ENCODE data around the gene PPP2R5C. TPM values are rescaled to one million over a fixed set of nuclear protein-coding genes. Genes with fewer than 3 reads are reported as not detected.
A peak's percentile ranks its signal among the peaks of the same experiment; 100 is the strongest.
"Not testable (repeated sequence)": the region's sequence is repeated elsewhere in the genome, so short reads cannot be mapped to it uniquely, and the experiment has no call there.

Gene PPP2R5C
- polyA plus RNA-seq (2013, experiment 1 of 2), result 131 TPM
- polyA plus RNA-seq (2013, experiment 2 of 2), result 141 TPM

DNA sequence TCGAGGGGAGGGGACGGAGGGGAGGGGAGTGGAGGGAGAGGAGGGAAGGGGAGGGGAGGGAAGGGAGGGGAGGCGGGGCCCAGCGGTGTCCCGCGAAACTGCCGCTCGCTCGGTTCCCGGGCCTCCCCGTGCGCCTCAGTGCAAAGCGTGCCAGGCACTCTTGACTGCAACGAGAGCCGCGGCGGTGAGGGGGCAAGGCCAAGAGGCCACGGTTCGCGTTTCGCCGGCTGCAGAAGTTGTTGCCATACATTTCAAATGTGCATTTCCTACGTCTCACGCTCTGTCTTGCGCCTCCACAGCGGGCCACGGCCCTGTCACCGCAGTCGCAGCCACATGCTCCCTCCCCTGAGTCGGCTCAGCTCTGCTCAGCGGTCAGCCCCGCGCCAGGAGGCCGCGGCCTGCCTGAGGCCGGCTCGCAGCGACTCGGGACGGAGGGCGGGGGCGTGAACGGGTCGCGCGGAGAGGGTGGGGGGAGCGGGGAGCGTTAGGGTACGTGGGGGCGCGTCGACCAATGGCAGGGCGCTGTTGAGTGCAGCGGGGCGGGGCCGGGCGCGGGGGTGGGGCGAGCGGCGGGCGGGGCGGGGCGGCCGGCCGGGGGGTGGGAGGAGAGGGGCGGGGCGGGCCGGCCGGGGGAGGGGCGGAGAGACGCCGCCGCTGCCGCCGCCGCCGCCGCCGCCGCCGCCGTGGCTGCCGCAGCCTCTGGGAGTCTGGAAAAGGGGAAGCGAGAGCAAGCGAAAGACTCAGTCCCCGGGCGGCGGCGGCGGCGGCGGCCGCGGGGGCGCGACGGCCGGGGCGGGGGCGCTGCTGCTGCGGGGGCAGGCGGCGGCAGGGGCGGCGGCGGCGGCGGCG, at the start of gene PPP2R5C:
Gene PPP2R5C, plus strand, starts transcription at position 678 of the 849 bp plus-strand sequence. CDS start 185 bp downstream, outside the sequence.
- Histone ChIP-seq H2AK5ac (ENCODE audit: low read length, severe bottlenecking) (no peak within 1 kb of the TSS), H3K23ac (ENCODE audit: low read length in 2 of 2) (no peak within 1 kb of the TSS), H3K79me1 (replicated peaks; ENCODE audit: low read length, poor library complexity, severe bottlenecking) (peaks cover 12% of the 10 kb centered on the region), H3K14ac (ENCODE audit: low read length in 2 of 2) (peak within 1 kb of the TSS in 1 of 2 experiments; percentile 41), H3K4me3 (ENCODE audit: insufficient read depth in 1 of 2, low read depth in 1 of 2, low read length in 2 of 2) (peak within 1 kb of the TSS; percentile 87 to 94), H3K4ac (ENCODE audit: low read depth in 1 of 2, low read length in 2 of 2) (peak within 1 kb of the TSS in 1 of 2 experiments; percentile 8), H3K9me3 (ENCODE audit: control insufficient read depth, low read length) (no peaks in the 10 kb centered on the region), H4K8ac (ENCODE audit: low read length) (peak within 1 kb of the TSS; percentile 98), H2BK5ac (ENCODE audit: low read depth, low read length, poor library complexity, severe bottlenecking) (no peak within 1 kb of the TSS), H3K27ac (ENCODE audit: low read length, poor library complexity, severe bottlenecking) (peak within 1 kb of the TSS; percentile 83), H3K4me2 (ENCODE audit: low read length, poor library complexity, severe bottlenecking) (peak within 1 kb of the TSS; percentile 91), H3K9ac (ENCODE audit: low read length) (peak within 1 kb of the TSS; percentile 86), H4K91ac (ENCODE audit: low read length) (peak within 1 kb of the TSS; percentile 72), H2BK15ac (ENCODE audit: low read depth, poor library complexity, severe bottlenecking) (no peak within 1 kb of the TSS), H3K36me3 (ENCODE audit: control insufficient read depth in 1 of 2, insufficient read depth in 2 of 2, low read depth in 1 of 2, low read length in 2 of 2) (peaks cover 12 to 22% of the 10 kb centered on the region in 2 experiments), H3K4me1 (ENCODE audit: control insufficient read depth, insufficient read depth, low read depth, low read length) (peaks cover 3% of the 10 kb centered on the region), H3K18ac (ENCODE audit: low read depth in 1 of 2, low read length in 2 of 2) (peak within 1 kb of the TSS; percentile 85 to 94), H3K27me3 (ENCODE audit: control insufficient read depth in 1 of 2, insufficient read depth in 1 of 2, low read length in 2 of 2) (peaks cover 7 to 14% of the 10 kb centered on the region in 2 experiments), H2BK12ac (ENCODE audit: low read length in 2 of 2) (peak within 1 kb of the TSS in 1 of 2 experiments; percentile 48), H2BK120ac (ENCODE audit: low read depth, low read length) (no peak within 1 kb of the TSS), H2AFZ (ENCODE audit: low read depth, low read length) (peak within 1 kb of the TSS; percentile 84)
- DNase-seq, result peak; percentile 93
- WGBS, result 1% methylated on average over 40 of the region's 110 CpGs

- not testable (repeated sequence) for H2AFZ ChIP-seq (ENCODE audit: low read depth, low read length); H3K4me3 ChIP-seq (ENCODE audit: insufficient read depth in 1 of 2, low read depth in 1 of 2, low read length in 2 of 2); H3K9ac ChIP-seq (ENCODE audit: low read length); H3K4ac ChIP-seq (ENCODE audit: low read depth in 1 of 2, low read length in 2 of 2); H2BK5ac ChIP-seq (ENCODE audit: low read depth, low read length, poor library complexity, severe bottlenecking); H2BK15ac ChIP-seq (ENCODE audit: low read depth, poor library complexity, severe bottlenecking); H3K4me1 ChIP-seq (ENCODE audit: control insufficient read depth, insufficient read depth, low read depth, low read length); H2BK120ac ChIP-seq (ENCODE audit: low read depth, low read length); H2AK5ac ChIP-seq (ENCODE audit: low read length, severe bottlenecking); H3K18ac ChIP-seq (ENCODE audit: low read depth in 1 of 2, low read length in 2 of 2); H3K36me3 ChIP-seq (ENCODE audit: control insufficient read depth in 1 of 2, insufficient read depth in 2 of 2, low read depth in 1 of 2, low read length in 2 of 2); H3K14ac ChIP-seq (ENCODE audit: low read length in 2 of 2); H3K79me1 ChIP-seq (replicated peaks; ENCODE audit: low read length, poor library complexity, severe bottlenecking); H3K4me2 ChIP-seq (ENCODE audit: low read length, poor library complexity, severe bottlenecking); H3K23ac ChIP-seq (ENCODE audit: low read length in 2 of 2); H4K91ac ChIP-seq (ENCODE audit: low read length); H3K27ac ChIP-seq (ENCODE audit: low read length, poor library complexity, severe bottlenecking); DNase-seq; H2BK12ac ChIP-seq (ENCODE audit: low read length in 2 of 2); H4K8ac ChIP-seq (ENCODE audit: low read length)
- Histone ChIP-seq H3K9me3 (ENCODE audit: control insufficient read depth, low read length) (peaks cover 10% of the 10 kb centered on the region), H3K27me3 (ENCODE audit: control insufficient read depth in 1 of 2, insufficient read depth in 1 of 2, low read length in 2 of 2) (peaks cover 0 to 20% of the 10 kb centered on the region in 2 experiments)
- WGBS, result 94% methylated on average over 6 of the region's 12 CpGs
Measured at GRCh38 chr14:101711857-101712233, 49.7 kb upstream of the PPP2R5C start.

DNA sequence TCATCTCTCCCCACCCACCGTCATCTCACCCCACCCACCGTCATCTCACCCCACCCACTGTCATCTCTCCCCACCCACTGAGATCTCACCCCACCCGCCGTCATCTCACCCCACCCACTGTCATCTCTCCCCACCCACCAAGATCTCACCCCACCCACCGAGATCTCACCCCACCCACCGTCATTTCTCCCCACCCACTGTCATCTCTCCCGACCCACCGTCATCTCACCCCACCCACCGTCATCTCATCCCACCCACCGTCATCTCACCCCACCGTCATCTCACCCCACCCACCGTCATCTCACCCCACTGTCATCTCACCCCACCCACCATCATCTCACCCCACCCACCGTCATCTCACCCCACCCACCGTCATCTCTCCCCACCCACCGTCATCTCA, 49.2 kb upstream of the PPP2R5C start:
- H3K79me1 ChIP-seq (replicated peaks; ENCODE audit: low read length, poor library complexity, severe bottlenecking); H3K4ac ChIP-seq (ENCODE audit: low read depth in 1 of 2, low read length in 2 of 2); H3K18ac ChIP-seq (ENCODE audit: low read depth in 1 of 2, low read length in 2 of 2); H2BK120ac ChIP-seq (ENCODE audit: low read depth, low read length); H3K4me3 ChIP-seq (ENCODE audit: insufficient read depth in 1 of 2, low read depth in 1 of 2, low read length in 2 of 2); H2BK15ac ChIP-seq (ENCODE audit: low read depth, poor library complexity, severe bottlenecking); H2BK12ac ChIP-seq (ENCODE audit: low read length in 2 of 2); H3K4me1 ChIP-seq (ENCODE audit: control insufficient read depth, insufficient read depth, low read depth, low read length); H2AK5ac ChIP-seq (ENCODE audit: low read length, severe bottlenecking); H3K36me3 ChIP-seq (ENCODE audit: control insufficient read depth in 1 of 2, insufficient read depth in 2 of 2, low read depth in 1 of 2, low read length in 2 of 2); H2BK5ac ChIP-seq (ENCODE audit: low read depth, low read length, poor library complexity, severe bottlenecking); H4K8ac ChIP-seq (ENCODE audit: low read length); H4K91ac ChIP-seq (ENCODE audit: low read length); H3K9ac ChIP-seq (ENCODE audit: low read length); H2AFZ ChIP-seq (ENCODE audit: low read depth, low read length); H3K23ac ChIP-seq (ENCODE audit: low read length in 2 of 2); H3K27ac ChIP-seq (ENCODE audit: low read length, poor library complexity, severe bottlenecking); DNase-seq; H3K4me2 ChIP-seq (ENCODE audit: low read length, poor library complexity, severe bottlenecking); H3K14ac ChIP-seq (ENCODE audit: low read length in 2 of 2): not testable (repeated sequence)
- WGBS, result 97% methylated on average over 13 of the region's 15 CpGs
- Histone ChIP-seq H3K27me3 (ENCODE audit: control insufficient read depth in 1 of 2, insufficient read depth in 1 of 2, low read length in 2 of 2) (peaks cover 0 to 20% of the 10 kb centered on the region in 2 experiments), H3K9me3 (ENCODE audit: control insufficient read depth, low read length) (peaks cover 10% of the 10 kb centered on the region)

DNA sequence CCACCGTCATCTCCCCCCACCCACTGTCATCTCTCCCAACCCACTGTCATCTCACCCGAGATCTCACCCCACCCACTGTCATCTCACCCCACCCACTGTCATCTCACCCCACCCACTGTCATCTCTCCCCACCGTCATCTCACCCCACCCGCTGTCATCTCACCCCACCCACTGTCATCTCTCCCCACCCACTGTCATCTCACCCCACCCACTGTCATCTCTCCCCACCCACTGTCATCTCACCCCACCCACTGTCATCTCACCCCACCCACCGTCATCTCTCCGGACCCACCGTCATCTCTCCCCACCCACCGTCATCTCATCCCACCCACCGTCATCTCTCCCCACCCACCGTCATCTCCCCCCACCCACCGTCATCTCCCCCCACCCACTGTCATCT, 48.4 kb upstream of the PPP2R5C start:
- H3K79me1 ChIP-seq (replicated peaks; ENCODE audit: low read length, poor library complexity, severe bottlenecking); H3K4me3 ChIP-seq (ENCODE audit: insufficient read depth in 1 of 2, low read depth in 1 of 2, low read length in 2 of 2); H3K18ac ChIP-seq (ENCODE audit: low read depth in 1 of 2, low read length in 2 of 2); DNase-seq; H3K14ac ChIP-seq (ENCODE audit: low read length in 2 of 2); H3K4me2 ChIP-seq (ENCODE audit: low read length, poor library complexity, severe bottlenecking); H3K36me3 ChIP-seq (ENCODE audit: control insufficient read depth in 1 of 2, insufficient read depth in 2 of 2, low read depth in 1 of 2, low read length in 2 of 2); H4K8ac ChIP-seq (ENCODE audit: low read length); H2BK120ac ChIP-seq (ENCODE audit: low read depth, low read length); H3K9ac ChIP-seq (ENCODE audit: low read length); H2BK15ac ChIP-seq (ENCODE audit: low read depth, poor library complexity, severe bottlenecking); H2BK12ac ChIP-seq (ENCODE audit: low read length in 2 of 2); H3K27ac ChIP-seq (ENCODE audit: low read length, poor library complexity, severe bottlenecking); H2AK5ac ChIP-seq (ENCODE audit: low read length, severe bottlenecking); H4K91ac ChIP-seq (ENCODE audit: low read length); H3K4me1 ChIP-seq (ENCODE audit: control insufficient read depth, insufficient read depth, low read depth, low read length); H2BK5ac ChIP-seq (ENCODE audit: low read depth, low read length, poor library complexity, severe bottlenecking); H3K23ac ChIP-seq (ENCODE audit: low read length in 2 of 2); H3K4ac ChIP-seq (ENCODE audit: low read depth in 1 of 2, low read length in 2 of 2); H2AFZ ChIP-seq (ENCODE audit: low read depth, low read length): not testable (repeated sequence)
- 94% methylated on average over 4 of the region's 11 CpGs for WGBS
- H3K9me3 ChIP-seq (ENCODE audit: control insufficient read depth, low read length), result peaks cover 10% of the 10 kb centered on the region
- peaks cover 0 to 17% of the 10 kb centered on the region in 2 experiments for H3K27me3 ChIP-seq (ENCODE audit: control insufficient read depth in 1 of 2, insufficient read depth in 1 of 2, low read length in 2 of 2)

Data from mesenchymal stem cell (in vitro differentiated cells and primary cell).